NCI-H345 (cell line): ENCODE data around the gene VGLL4.
"Not testable (repeated sequence)": the region's sequence is repeated elsewhere in the genome, so short reads cannot be mapped to it uniquely, and the experiment has no call there.

Experiments
- DNase-seq: peaks from one replicate; lab custom pipeline; 2025; lab: John Stamatoyannopoulos, UW

The VGLL4 gene

DNA sequence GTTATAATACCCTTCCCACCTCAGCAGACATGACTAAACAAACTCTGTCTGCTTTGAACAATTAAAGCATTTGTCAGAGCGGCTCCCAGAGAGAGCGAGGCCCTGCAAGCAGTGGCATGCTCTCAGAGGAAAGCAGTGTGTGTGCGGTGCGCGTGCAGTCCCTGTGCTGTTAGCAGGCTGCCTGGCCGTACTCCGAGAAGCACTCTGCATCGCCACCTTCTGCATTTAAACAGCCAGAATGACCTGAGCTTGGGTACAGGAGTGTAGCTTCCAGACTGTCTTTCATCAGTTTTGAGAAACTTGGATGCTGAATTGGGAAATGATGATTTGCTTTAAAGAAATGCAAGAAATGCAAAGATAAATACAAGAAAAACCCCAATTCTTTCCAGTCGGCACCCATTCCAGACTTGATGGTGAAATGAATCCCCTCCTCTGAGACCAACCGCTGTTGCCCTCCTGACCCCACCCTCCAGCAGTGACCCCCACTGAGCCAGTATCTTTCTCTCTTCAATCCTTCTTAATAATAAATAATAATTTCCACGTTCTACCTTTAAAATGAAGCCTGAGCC, 113.5 kb downstream of the VGLL4 start:
- peak; percentile 2 for DNase-seq

DNA sequence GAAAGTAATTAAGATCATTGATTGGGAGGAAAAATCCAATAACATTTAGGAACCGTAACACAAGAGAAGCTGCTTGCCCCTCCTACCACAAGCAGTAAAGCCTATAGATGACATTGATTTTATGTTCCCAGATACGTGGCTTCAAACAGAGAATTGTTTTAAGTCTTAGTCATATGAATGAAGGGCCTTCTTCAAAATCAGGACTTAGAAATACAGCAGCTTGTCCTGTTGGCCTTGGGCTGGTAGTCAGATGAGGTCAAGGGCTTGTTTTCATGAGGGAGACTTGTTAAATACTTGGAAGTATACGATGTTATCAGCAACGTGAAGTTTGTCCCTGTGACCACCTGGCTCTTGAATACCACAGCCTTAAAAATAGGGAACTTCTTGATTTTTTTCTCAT, 114.4 kb downstream of the VGLL4 start:
- DNase-seq = no peak

- not testable (repeated sequence) for DNase-seq
Observed at GRCh38 chr3:11526121-11526520, 117.6 kb downstream of the VGLL4 start.

GRCh38 chr3:11523572-11524101, 120.1 kb downstream of the VGLL4 start:
- DNase-seq = peak; percentile 27

DNA sequence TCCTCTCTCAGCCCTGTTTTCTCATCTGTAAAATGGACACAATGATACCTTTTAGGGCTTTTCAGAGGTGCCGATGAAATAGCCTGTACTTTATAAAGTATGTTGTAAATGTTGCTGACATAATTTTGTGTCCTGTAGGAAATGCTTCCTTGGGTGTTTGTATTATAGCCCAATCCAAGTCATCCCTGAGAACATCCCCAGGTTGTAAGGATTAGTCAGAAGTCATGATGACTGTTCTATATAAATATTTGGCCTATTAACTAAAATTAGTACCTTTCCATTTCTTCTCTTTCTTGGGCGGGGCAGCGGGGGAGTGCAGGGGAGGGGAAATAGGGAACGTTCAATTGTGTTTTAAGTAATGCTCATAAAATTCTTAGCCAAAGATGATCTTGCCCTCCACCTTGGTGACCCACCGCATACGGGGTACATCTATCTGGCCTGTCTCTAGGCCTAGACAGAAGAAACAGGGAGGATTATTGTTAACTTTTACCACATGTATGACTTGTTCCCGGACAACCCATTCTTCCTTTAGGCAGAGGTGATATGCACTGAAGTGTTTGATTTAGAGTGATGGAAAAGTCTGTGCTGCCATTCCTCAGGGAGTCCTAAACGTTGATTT, 120.7 kb downstream of the VGLL4 start:
- DNase-seq = no peak

DNA sequence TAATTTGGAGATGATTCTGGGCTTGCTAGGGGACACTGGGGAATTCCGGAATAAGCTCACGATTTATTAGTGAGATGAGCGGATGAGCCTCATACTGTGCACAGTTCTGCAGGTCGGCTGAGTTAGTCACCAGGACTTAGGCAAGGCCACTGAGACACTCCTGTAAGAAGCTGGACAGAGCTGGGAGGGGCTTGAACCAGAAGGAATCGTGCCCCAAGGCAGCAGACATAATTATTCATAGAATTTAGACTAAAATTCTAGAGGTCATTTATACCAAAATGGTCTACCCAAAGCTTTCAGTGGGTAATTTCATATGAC, 121.4 kb downstream of the VGLL4 start:
- DNase-seq = no peak

DNA sequence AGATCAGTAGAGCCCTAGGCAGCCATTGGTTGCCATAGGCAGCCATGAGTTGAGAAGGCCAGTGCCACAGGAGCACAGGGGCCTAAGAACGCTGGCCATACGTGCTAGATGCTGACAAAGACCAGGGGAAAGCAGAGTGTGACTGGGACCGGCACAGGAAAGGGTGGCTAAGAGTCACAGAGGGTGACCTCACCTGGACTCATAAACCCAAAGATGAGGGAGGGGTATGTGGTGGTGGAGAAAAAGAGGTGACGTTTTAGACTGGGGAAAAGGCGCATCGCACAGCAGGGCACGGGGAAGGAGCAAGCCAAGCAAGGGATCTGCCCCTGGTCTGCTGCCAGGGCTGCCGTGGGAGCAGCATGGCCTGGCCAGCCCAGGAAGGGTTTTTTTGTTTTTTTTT, 122.5 kb downstream of the VGLL4 start:
- no peak for DNase-seq

DNA sequence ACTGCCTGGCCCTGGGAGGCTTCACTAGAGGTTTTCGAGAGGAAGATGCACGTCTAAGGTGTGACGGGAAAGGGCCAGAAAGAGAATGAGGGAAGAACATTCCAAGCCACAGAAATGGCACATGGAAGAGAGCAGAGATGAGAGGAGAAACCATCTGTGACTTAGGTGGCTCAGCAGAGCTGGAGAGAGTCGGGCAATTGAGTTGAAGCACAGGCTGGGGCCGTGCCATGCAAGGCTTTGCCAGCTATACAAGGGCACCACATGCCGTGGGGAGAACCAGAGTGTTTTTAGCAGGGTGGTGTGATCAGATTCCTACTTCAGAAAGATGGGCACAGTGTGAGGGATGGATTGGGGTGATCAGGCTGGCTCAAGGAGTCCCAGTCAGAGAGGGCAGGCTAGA, 126.1 kb downstream of the VGLL4 start:
- no peak for DNase-seq

DNA sequence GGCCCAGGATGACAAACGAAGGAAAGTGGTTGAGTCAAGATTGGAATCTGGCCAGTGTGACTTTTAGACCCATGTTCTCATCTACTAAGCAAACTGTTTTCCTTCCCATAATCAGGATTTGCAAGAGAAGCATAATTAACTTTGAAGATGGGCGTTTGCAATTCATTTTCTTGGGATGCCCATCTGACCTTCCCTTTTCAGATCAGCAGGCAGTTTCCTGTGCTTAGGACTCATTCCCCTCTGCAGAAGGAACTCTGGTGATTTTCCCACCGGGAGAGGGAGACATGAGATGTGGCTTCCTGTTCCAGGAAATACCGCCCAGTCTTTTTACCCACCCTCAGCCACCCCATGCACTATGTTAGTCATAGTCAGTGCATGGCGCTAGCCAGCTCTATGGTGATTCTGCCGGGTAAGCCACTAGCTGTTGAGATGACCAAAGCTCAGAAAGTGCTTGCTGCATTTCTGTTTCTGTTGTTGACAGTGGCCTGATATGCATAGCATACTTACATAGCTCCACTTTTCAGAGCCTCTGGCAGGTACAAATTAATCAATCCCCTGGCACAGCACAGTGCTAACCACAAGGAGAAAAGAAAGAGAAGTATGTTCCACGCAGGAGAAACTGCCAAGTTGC, 129.4 kb downstream of the VGLL4 start:
- no peak for DNase-seq

DNA sequence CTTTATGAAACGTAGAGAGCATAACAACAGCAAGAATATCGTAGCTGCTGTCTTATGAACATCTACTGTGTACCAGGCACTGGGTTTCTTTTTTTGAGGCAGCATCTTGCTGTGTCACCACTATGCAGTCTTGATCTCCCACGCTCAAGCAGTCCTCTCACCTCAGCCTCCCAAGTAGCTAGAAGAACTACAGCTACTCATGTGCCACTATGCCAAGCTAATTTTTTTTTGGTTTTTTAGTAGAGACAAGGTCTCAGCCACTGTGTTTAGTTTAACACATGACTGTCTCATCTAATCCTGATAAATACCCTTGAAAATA, 129.9 kb downstream of the VGLL4 start:
- no peak for DNase-seq

GRCh38 chr3:11513125-11513816, 130.4 kb downstream of the VGLL4 start:
- DNase-seq = not testable (repeated sequence)

DNA sequence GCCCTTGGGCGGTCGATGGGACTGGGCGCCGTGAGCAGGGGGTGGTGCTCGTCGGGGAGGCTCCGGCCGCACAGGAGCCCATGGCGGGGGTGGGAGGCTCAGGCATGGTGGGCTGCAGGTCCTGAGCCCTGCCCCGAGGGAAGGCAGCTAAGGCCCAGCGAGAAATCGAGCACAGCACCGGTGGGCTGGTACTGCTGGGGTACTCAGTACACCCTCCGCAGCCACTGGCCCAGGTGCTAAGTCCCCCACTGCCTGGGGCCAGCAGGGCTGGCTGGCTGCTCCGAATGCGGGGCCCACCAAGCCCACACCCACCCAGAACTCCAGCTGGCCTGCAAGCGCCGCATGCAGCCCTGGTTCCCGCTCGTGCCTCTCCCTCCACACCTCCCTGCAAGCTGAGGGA, 132.1 kb downstream of the VGLL4 start:
- DNase-seq = not testable (repeated sequence)

- no peak for DNase-seq
Observed at GRCh38 chr3:11510356-11510755, 133.4 kb downstream of the VGLL4 start.

DNA sequence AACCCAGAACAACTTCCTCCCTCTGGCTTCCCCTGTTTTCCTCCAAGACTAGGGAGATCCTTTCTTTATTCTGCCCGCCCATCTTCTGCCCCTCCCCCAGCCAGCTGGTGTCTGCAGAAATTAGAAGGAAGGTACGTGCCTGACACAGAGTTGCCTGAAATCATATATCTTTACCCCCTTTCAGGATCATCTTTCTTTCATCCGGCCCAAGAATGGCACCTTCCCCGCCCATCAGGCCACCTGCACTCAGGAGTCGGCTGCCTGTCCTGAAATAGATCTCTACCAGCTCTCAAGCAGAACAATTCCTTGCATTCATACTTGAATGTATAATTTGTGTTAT, 133.7 kb downstream of the VGLL4 start:
- no peak for DNase-seq

DNA sequence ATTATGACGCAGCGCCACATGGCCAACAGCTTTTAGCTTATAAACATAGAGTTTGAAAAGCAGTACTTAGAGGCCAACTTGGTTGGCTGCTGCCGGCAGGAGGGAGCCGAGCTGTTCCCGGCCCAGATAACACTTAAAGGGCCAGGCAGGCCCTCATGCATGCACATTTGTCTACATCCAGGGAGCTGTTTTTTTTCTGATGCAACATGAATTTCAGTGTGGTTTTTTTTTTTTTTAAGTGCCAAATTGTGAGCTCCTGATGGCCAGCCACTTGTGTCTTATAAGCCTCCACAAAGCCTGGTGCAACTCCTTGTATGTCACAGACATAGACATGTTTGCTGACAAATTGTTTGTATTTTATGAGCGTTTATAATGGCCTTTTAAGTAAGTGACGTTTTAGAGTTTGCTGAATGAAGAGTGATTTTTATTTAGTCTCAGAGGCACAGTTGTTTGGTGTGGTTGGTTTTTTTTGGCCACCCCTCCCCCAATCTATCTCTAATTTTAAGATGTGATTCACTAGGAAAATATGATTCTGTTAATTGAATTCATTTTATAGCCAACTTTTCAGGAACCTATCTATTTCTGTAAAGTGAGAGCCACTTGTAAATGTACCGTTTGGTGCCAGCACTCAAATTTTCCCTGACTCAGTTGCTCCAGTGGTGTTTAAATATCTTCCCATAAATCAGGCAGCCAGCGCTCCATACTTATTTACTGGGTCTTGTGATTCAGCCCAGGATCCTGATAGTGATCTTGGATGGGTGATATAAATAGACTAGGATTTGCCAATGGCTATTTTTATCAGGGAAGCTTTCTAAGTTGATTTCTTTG, 134.3 kb downstream of the VGLL4 start:
- peak; percentile 61 for DNase-seq

GRCh38 chr3:11508346-11509172, 135.2 kb downstream of the VGLL4 start:
- DNase-seq = no peak

GRCh38 chr3:11507719-11508118, 136.0 kb downstream of the VGLL4 start:
- DNase-seq = no peak
